PFSK-1 (cell line): ENCODE data around the gene PML.

Source experiments
- POLR2AphosphoS5 ChIP-seq: IDR thresholded peaks from 2 replicates; pipeline ENCODE4 v1.6.1; 2012; ENCODE audit warnings: low read depth, mild to moderate bottlenecking, control low read depth, low read length, moderate library complexity
- SIN3A ChIP-seq: IDR thresholded peaks from 2 replicates; pipeline ENCODE4 v1.6.1; 2012; ENCODE audit warnings: mild to moderate bottlenecking, low read length, moderate library complexity, borderline replicate concordance; ENCODE audit not compliant: insufficient read depth

DNA sequence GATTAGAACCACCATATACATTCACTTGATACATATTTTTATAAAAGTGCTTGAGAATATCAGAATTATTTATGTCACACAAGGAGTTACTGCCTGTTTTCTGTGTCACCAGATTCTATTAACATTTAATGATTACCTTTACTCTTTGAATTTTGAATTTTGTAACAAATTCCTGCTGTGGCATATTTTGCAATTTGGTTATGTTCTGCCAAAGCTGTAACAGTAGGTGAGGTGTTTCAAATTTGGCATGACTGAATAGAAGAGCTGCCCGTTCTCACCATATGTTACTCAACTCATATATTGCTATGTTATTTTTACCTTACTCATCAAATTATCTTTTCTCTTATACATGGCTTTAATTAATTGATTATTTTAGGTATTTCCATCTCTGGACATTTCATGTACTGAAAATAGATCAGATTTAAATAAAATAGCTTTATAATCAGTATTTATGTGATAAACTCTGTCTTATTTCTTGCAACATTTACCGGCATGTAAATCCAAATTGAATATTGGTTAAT, 18.9 kb downstream of the PML start:
- TF ChIP-seq POLR2AphosphoS5 (no peak), SIN3A (no peak)
